Epithelial cell of proximal tubule (primary cell): ENCODE results near the gene SLC38A1. TPM values are rescaled to one million over a fixed set of nuclear protein-coding genes. Genes with fewer than 3 reads are reported as not detected.

ENCODE experiments used
- DNase-seq: peaks from one replicate; pipeline ENCODE4 v3.0.0-alpha.2; 2011; ENCODE audit warnings: low read depth
- H3K4me3 ChIP-seq: 2 replicates; pipeline ENCODE4 v1.5.1; 2011; ENCODE audit warnings: low read depth, mild to moderate bottlenecking, low read length
- CTCF ChIP-seq: conservative IDR thresholded peaks from 2 replicates; pipeline ENCODE4 v1.5.1; 2012; ENCODE audit warnings: low read depth, mild to moderate bottlenecking, low read length
- total RNA-seq: library from RNA; depleted of rRNA; stranded (reverse); fragments of >200 nt; gene quantifications from 2 replicates; pipeline ENCODE4 v1.2.3, GENCODE V29; 2015

Gene SLC38A1
- total RNA-seq, 1 donor from 2014 or later, result 73.1 TPM

GRCh38 chr12:46187023-46187422 lies 81.8 kb downstream of the SLC38A1 start:
- DNase-seq, result peak; percentile 6
- TF ChIP-seq CTCF, result no peak
- no peak overlapping the region for H3K4me3 ChIP-seq

- no peak for TF ChIP-seq CTCF
- no peak for DNase-seq
- no peak overlapping the region for H3K4me3 ChIP-seq
Measured at GRCh38 chr12:46186088-46186487, 82.8 kb downstream of the SLC38A1 start.

- peak; percentile 10 for TF ChIP-seq CTCF
- no peak for DNase-seq
- H3K4me3 ChIP-seq, result no peak overlapping the region
Measured at GRCh38 chr12:46185686-46186085, 83.2 kb downstream of the SLC38A1 start.

GRCh38 chr12:46184798-46185595 lies 83.8 kb downstream of the SLC38A1 start:
- no peak for TF ChIP-seq CTCF
- H3K4me3 ChIP-seq, result no peak overlapping the region
- DNase-seq, result no peak

GRCh38 chr12:46183112-46183511 lies 85.7 kb downstream of the SLC38A1 start:
- DNase-seq, result no peak
- no peak for TF ChIP-seq CTCF
- H3K4me3 ChIP-seq, result no peak overlapping the region

GRCh38 chr12:46181465-46181864 lies 87.4 kb downstream of the SLC38A1 start:
- no peak for DNase-seq
- no peak overlapping the region for H3K4me3 ChIP-seq
- no peak for TF ChIP-seq CTCF
